NCI-H146 (cell line): Measurements from ENCODE around the gene CIDEC.
A peak's percentile ranks its signal among the peaks of the same experiment; 100 is the strongest.

ENCODE experiments used
- DNase-seq: peaks from one replicate; lab custom pipeline; 2025; lab: John Stamatoyannopoulos, UW

Gene CIDEC

GRCh38 chr3:9879830-9880549 is at the start of gene CIDEC:
CIDEC (minus strand) TSS chr3:9880253; CDS start chr3:9878486, 1,767 bp downstream.
- DNase-seq, result no peak

GRCh38 chr3:9928158-9928557 is 48.1 kb upstream of the CIDEC start:
- no peak for DNase-seq

DNA sequence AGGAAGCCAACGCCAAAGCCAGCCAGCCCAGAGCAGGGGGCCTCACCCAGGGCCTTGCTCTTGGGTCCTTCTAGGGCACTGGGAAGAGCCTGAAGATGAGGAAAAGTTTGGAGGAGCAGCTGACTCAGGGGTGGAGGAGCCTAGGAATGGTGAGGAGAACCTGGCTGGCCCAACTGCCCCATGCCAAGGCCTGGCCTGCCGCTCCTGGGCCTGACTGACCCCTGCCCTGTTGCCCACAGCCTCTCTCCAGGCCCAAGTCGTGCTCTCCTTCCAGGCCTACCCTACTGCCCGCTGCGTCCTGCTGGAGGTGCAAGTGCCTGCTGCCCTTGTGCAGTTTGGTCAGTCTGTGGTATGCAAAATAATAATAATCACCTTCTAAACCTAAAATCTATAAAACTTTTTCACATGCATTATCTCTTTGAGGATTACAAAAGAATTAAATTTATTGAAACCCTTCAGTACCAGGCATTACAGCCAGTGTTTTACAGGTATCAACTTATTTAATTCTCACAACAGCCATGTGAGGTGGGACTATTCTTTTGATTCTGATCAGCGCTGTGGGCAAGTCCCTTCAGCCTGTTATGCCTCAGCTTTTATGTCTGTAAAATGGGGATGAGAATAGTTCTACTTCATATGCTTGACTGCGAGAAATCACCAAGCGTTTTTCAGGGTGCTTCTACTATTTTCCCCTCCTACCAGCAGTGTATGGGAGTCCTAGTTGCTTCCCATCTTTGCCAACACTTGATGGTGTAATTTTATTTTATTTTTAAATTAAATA is 38.4 kb upstream of the CIDEC start:
- no peak for DNase-seq

DNA sequence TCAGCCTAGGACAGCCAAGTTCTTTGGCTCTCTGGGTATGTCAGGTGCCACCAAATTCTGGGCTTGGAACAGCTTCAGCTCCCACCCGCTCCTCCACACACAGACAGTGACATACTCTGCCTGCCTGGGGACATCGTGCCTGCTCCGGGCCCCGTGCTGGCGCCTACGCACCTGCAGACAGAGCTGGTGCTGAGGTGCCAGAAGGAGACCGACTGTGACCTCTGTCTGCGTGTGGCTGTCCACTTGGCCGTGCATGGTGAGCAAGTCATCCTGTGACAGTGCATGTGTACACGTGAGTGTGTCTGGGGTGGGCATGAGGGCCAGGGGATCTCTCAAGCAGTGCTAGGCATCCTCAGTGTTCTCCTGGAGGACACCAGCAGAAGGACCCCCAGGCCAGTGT is 37.8 kb upstream of the CIDEC start:
- DNase-seq, result no peak

DNA sequence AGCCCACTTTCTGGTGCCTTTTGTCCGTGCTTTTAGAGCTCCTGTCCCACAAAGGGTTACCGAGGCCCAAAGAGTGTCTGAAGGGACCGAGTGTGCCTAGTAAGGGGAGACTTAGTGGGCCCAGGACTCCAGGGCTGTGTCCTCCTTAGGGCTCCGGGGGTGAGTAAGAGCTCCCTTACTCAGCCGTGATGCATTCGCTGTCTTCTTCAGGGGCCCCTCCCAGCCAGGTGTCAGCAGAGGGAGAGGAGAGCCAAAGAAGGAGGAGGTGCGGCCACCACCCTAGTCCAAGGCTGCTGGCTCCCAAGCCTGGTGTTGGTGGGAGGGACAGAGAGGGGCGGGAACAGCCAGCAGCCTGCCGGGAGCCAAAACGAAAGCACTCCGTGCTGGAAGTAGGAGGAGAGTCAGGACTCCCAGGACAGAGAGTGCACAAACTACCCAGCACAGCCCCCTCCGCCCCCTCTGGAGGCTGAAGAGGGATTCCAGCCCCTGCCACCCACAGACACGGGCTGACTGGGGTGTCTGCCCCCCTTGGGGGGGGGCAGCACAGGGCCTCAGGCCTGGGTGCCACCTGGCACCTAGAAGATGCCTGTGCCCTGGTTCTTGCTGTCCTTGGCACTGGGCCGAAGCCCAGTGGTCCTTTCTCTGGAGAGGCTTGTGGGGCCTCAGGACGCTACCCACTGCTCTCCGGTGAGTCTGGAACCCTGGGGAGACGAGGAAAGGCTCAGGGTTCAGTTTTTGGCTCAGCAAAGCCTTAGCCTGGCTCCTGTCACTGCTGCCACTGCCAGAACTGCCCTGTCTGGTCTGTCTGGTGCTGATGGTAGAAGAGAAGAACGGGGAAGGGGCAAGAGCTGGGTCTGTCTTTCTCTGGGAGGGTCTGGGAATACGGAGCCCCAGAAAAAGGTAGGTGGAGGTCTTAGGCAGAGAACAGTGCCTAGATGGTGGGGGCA is 37.0 kb upstream of the CIDEC start, which contains the start of gene IL17RC:
IL17RC (plus strand) TSS at position 365 of the 947 bp plus-strand sequence; CDS start at position 583, 218 bp downstream.
- peak; percentile 84 for DNase-seq

GRCh38 chr3:9916346-9916733 is 36.3 kb upstream of the CIDEC start:
- no peak for DNase-seq

- DNase-seq, result peak; percentile 73
These were observed 35.4 kb upstream of the CIDEC start for GRCh38 chr3:9915254-9916141.

DNA sequence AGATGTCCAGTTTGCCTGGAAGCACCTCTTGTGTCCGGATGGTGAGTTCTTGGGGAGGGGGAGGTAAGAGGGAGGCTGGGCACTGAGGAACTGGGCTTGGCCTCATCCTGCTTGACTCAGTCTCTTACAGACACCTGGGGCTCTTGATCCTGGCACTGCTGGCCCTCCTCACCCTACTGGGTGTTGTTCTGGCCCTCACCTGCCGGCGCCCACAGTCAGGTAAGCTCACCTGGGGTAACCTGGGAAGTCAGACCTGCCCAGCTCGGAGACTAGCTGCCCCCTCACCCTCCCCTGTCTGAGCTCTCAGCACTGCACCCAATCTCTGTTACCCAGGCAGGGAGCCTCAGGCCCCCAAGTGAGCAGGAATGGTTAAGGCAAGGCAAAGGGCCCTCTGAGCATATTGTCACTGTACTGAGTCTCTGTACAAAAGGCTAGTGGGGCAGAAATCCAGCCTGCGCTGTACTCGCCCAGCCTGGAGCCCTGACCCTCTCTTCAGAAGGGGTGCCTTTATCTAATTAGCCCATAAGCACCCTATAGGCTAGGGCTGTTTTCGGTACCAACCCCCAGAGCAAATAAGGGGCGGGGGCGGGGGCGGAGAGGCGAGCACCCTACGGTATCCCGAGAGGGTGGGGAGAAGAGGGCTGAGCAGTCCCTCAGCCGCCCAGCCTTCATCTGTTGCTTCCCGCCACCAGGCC is 34.7 kb upstream of the CIDEC start:
- peak; percentile 69 for DNase-seq

DNA sequence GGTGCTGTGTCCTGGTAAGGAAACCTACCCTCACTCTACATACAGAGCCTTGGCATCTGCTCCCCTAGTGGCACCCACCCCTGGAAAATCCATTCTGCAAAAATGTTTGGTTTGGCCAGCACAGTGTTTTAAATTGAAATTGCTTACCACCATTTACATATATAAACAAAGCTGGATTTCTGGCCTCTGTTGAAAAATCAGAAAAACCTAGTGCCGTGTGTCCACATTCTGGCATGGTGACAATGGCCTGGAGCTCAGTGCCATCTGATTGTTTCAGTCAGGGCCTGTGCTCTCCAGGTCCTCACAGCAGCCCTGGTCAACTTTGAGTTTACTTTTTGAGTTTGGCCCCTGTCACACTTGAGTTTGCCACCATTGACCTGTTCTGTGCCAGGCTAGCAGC is 34.0 kb upstream of the CIDEC start:
- no peak for DNase-seq

- no peak for DNase-seq
These were observed 33.5 kb upstream of the CIDEC start for GRCh38 chr3:9913601-9914000.

DNA sequence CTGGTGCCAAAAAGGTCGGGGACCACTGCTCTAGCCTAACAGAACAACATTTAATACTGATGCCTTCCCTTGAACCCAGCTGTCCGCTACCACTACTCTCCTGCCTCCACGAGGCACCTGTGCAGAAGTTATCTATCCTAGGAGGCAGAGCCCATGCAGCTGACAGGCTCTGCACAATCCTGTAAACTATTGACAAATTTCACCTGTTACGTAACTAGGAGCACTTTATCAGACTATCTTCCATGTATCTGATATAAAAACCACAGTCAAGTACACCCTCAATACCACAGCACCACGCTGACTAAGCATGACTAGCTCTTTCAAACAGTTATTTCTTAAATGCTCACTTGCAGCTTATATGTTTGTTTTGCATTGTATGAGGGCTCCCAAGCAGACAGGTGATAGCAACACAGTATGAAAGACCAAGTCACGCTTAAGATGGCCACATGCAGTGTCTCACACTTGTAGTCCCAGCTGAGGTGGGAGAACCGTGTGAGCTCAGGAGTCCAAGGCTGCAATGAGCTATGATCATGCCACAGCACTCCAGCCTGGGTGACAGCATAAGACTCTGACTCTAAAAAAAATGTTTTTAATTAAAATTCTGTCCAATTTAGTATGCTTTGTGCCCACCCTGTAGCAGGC is 32.4 kb upstream of the CIDEC start:
- DNase-seq, result no peak

- no peak for DNase-seq
These were observed 31.8 kb upstream of the CIDEC start for GRCh38 chr3:9911863-9912262.

DNA sequence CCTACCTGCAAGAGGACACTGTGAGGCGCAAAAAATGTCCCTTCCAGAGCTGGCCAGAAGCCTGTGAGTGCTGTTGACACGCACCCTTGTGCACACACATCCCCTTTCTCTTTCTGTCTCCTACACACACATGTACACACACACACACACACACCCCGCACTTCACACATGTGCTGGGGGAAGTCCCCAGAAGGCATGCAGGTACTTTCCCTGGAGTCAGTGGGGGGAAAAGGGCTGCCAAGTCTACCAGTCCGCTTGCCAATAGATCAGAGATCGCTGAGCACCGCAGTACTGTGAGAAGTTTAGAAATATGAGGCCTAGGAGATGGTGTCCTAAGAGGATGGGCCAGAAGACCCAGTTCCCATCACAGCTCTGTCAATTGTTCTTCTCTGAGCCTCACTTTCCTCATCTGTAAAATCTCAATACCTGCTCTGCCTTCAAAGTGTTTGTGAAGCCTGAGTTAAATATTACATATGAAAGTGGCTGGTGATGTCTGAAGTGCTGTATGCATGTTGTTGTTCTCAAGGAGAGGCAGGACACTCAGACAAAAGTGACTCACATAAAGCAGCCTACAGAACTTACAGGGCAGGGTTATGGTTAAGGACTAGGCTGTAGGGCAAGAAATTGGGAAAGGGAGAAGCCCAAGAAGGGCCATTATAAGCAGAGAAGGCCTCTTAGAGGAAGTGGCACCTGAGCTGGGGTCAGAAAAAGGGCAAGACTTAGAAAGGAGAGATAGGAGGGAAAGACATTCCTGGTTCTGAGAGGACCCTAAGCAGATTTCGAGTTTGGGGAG is 29.4 kb upstream of the CIDEC start:
- no peak for DNase-seq

GRCh38 chr3:9908286-9908685 is 28.2 kb upstream of the CIDEC start:
- no peak for DNase-seq

DNA sequence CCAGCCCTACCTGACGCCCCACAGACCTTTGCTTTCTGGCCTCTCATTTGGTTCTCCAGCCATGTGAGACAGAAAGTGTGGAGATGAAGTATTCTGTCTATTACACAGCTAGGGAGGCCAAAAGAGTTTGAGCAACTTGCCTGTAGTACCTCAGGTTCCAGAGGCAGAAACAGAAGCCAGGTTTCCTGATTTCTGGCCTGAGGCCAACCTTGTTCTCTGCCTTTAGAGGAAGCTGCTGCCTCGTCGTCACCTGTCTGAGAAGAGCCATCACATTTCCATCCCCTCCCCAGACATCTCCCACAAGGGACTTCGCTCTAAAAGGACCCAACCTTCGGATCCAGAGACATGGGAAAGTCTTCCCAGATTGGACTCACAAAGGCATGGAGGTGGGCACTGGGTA is 26.4 kb upstream of the CIDEC start:
- no peak for DNase-seq

- no peak for DNase-seq
These were observed 23.9 kb upstream of the CIDEC start for GRCh38 chr3:9903904-9904303.

GRCh38 chr3:9903238-9903624 is 23.2 kb upstream of the CIDEC start:
- DNase-seq, result no peak

GRCh38 chr3:9902372-9903237 is 22.6 kb upstream of the CIDEC start, which contains the start of gene IL17RE:
IL17RE (plus strand) TSS chr3:9902848; CDS start chr3:9902933, 85 bp downstream.
- peak; percentile 60 for DNase-seq
